GM12865 (cell line): Measurements from ENCODE around the gene CCDC126.

Experiments used
- DNase-seq: peaks from one replicate; pipeline ENCODE4 v3.0.0; 2010; ENCODE audit warnings: low read depth
- H3K4me3 ChIP-seq: 2 replicates; pipeline ENCODE4 v1.5.1; 2011; ENCODE audit warnings: mild to moderate bottlenecking, low read depth, low read length, control low read depth
- CTCF ChIP-seq: IDR thresholded peaks from 2 replicates; pipeline ENCODE4 v1.5.1; 2011; ENCODE audit warnings: low read length, control low read depth, low read depth, inconsistent platforms; ENCODE audit not compliant: insufficient read depth; ENCODE audit errors: missing control alignments

Gene CCDC126

GRCh38 chr7:23691320-23691719 is 94.1 kb downstream of the CCDC126 start:
- TF ChIP-seq CTCF, result no peak
- no peak overlapping the region for H3K4me3 ChIP-seq
- no peak for DNase-seq

GRCh38 chr7:23693224-23693623 is 96.0 kb downstream of the CCDC126 start:
- no peak overlapping the region for H3K4me3 ChIP-seq
- TF ChIP-seq CTCF, result no peak
- DNase-seq, result no peak
